Stomach (tissue), 9 donors: ENCODE data around the gene CREB5. TPM values are rescaled to one million over a fixed set of nuclear protein-coding genes. Genes with fewer than 3 reads are reported as not detected.
"Not testable (repeated sequence)": the region's sequence is repeated elsewhere in the genome, so short reads cannot be mapped to it uniquely, and the experiment has no call there.

Source experiments
- DNase-seq, 2 donors: peaks; one replicate each; pipeline versions ENCODE4 v3.0.0 to v3.0.0-alpha.2; 2013 to 2019
- H3K27ac ChIP-seq, 5 donors: fragments of 200-600 bp in 4 of 5; sonication (generic) in 4 of 5; one replicate each; pipeline ENCODE4 v1.5.1; 2013 to 2019; ENCODE audit warnings: mild to moderate bottlenecking in 1 of 5, moderate library complexity in 1 of 5
- H3K27me3 ChIP-seq, 3 donors: fragments of 200-600 bp; sonication (generic); one replicate each; pipeline ENCODE4 v1.5.1; 2017 to 2019; ENCODE audit warnings: mixed run types in 1 of 3
- H3K36me3 ChIP-seq, 4 donors: fragments of 200-600 bp; sonication (generic); 1 replicate in 3 of 4; 2 replicates in 1 of 4; pipeline ENCODE4 v1.5.1; 2016 to 2019
- H3K4me1 ChIP-seq, 4 donors: fragments of 200-600 bp; sonication (generic); one replicate each; pipeline ENCODE4 v1.5.1; 2016 to 2019
- H3K4me3 ChIP-seq, 4 donors: fragments of 200-600 bp; sonication (generic) in 3 of 4; one replicate each; pipeline ENCODE4 v1.5.1; 2016 to 2019; ENCODE audit warnings: mild to moderate bottlenecking in 1 of 4
- H3K9me3 ChIP-seq, 4 donors: fragments of 200-600 bp; sonication (generic); one replicate each; pipeline ENCODE4 v1.5.1; 2016 to 2019
- CTCF ChIP-seq, 7 experiments: fragments of 450-650 bp in 4 of 7; fragments of 200-600 bp in 3 of 7; sonication (generic) in 3 of 7; IDR thresholded peaks; one replicate each; pipeline ENCODE4 v1.5.1; 2016 to 2019; ENCODE audit warnings: antibody characterized with exemption in 7 of 7, control low read depth in 2 of 7, mild to moderate bottlenecking in 1 of 7
- EP300 ChIP-seq: sonication (generic); formaldehyde crosslinking; IDR thresholded peaks from one replicate; pipeline ENCODE4 v1.6.1; 2017; ENCODE audit warnings: antibody characterized with exemption
- POLR2A ChIP-seq, 4 donors: fragments of 450-650 bp; IDR thresholded peaks; one replicate each; pipeline ENCODE4 v1.6.1; 2016; ENCODE audit warnings: antibody characterized with exemption in 4 of 4, control low read depth in 2 of 4, mild to moderate bottlenecking in 1 of 4, moderate library complexity in 1 of 4
- POLR2AphosphoS5 ChIP-seq, 3 donors: sonication (generic); formaldehyde crosslinking; IDR thresholded peaks; one replicate each; pipeline ENCODE4 v1.6.1; 2016; ENCODE audit warnings: antibody characterized with exemption in 3 of 3
- WGBS, 5 donors: extraction: QIAGEN DNeasy Blood & Tissue Kit in 3 of 5; methylation state at CpG; one replicate each; pipeline versions ENCODE4 v1.1.5 to v1.1.7; 2013 to 2018; 5-methylcytosine and 5-hydroxymethylcytosine counted together
- intact Hi-C: fragments of 100-400 bp; cut with DNase I; formaldehyde crosslinking; loops from one replicate; pipeline ENCODE4 v1.15.1; 2023; ENCODE audit warnings: low total_unique reads
- polyA plus RNA-seq, 3 donors: library from polyadenylated mRNA; stranded (reverse); fragments of 200-250 nt; gene quantifications; one replicate each; pipeline ENCODE4 v1.2.3, GENCODE V29; 2013
- total RNA-seq, 5 donors: library from RNA; depleted of rRNA; stranded (reverse); fragments of >200 nt; gene quantifications; one replicate each; pipeline versions ENCODE4 v1.1.0 to v1.2.3, GENCODE V29; 2014 to 2016
- donor health status: healthy with polysubstance abuse.
- donor health status: Bipolar disorder and iron deficiency.
- donor health status: healthy.

Gene CREB5
- total and polyA plus RNA-seq, 8 donors: 0.68 to 30.3 (median 1.5) TPM; not detected in 1

GRCh38 chr7:28784171-28784902 lies 372.0 kb downstream of the CREB5 start:
- DNase-seq: peak in 1 of 2 donors; percentile 75
- no peak overlapping the region for H3K27ac ChIP-seq
- WGBS, 5 donors: 47 to 64% (median 61%) methylated on average over 13 of the region's 13 CpGs
- H3K36me3 ChIP-seq: no peaks in the 10 kb centered on the region
- H3K27me3 ChIP-seq: no peaks in the 10 kb centered on the region
- no peak overlapping the region for H3K4me3 ChIP-seq
- intact Hi-C loops: no loop called here
- H3K4me1 ChIP-seq: peaks cover 0 to 10% (median 4%) of the 10 kb centered on the region in 4 donors
- TF ChIP-seq CTCF (IDR thresholded peaks at IDR 0.05): no peak
- no peak for TF ChIP-seq POLR2AphosphoS5 (IDR thresholded peaks at IDR 0.05)
- TF ChIP-seq EP300: no peak
- no peak for TF ChIP-seq POLR2A (IDR thresholded peaks at IDR 0.05)
- H3K9me3 ChIP-seq: no peaks in the 10 kb centered on the region

GRCh38 chr7:28785041-28785995 lies 373.0 kb downstream of the CREB5 start:
- peak in 1 of 2 donors; percentile 25 for DNase-seq
- H3K36me3 ChIP-seq: no peaks in the 10 kb centered on the region
- H3K4me1 ChIP-seq: peaks cover 0 to 10% (median 4%) of the 10 kb centered on the region in 4 donors
- 85 to 91% (median 89%) methylated on average over 14 of the region's 14 CpGs for WGBS, 5 donors
- H3K9me3 ChIP-seq: no peaks in the 10 kb centered on the region
- no peak overlapping the region for H3K4me3 ChIP-seq
- intact Hi-C loops: no loop called here
- H3K27me3 ChIP-seq: no peaks in the 10 kb centered on the region
- TF ChIP-seq POLR2A (IDR thresholded peaks at IDR 0.05) (no peak), EP300 (no peak), POLR2AphosphoS5 (IDR thresholded peaks at IDR 0.05) (no peak), CTCF (IDR thresholded peaks at IDR 0.05) (no peak)
- H3K27ac ChIP-seq: no peak overlapping the region

- H3K9me3 ChIP-seq, H3K4me1 ChIP-seq, DNase-seq, H3K4me3 ChIP-seq, intact Hi-C loops, H3K27ac ChIP-seq, H3K27me3 ChIP-seq, H3K36me3 ChIP-seq: not testable (repeated sequence)
- 93 to 99% (median 97%) methylated on average over 5 of the region's 5 CpGs for WGBS, 5 donors
Observed at GRCh38 chr7:28786156-28786555, 373.8 kb downstream of the CREB5 start.

GRCh38 chr7:28787106-28787505 lies 374.8 kb downstream of the CREB5 start:
- no peaks in the 10 kb centered on the region for H3K9me3 ChIP-seq
- H3K4me1 ChIP-seq: peaks cover 0 to 10% (median 4%) of the 10 kb centered on the region in 4 donors
- no peak overlapping the region for H3K27ac ChIP-seq
- no peaks in the 10 kb centered on the region for H3K36me3 ChIP-seq
- intact Hi-C loops: no loop called here
- no peak for DNase-seq
- no peaks in the 10 kb centered on the region for H3K27me3 ChIP-seq
- no peak for TF ChIP-seq EP300
- no peak for TF ChIP-seq CTCF (IDR thresholded peaks at IDR 0.05)
- no peak for TF ChIP-seq POLR2AphosphoS5 (IDR thresholded peaks at IDR 0.05)
- TF ChIP-seq POLR2A (IDR thresholded peaks at IDR 0.05): no peak
- no peak overlapping the region for H3K4me3 ChIP-seq
